ENCODE measurements around the gene DMRTA1.
"Not testable (repeated sequence)": the region's sequence is repeated elsewhere in the genome, so short reads cannot be mapped to it uniquely, and the experiment has no call there.

DNA sequence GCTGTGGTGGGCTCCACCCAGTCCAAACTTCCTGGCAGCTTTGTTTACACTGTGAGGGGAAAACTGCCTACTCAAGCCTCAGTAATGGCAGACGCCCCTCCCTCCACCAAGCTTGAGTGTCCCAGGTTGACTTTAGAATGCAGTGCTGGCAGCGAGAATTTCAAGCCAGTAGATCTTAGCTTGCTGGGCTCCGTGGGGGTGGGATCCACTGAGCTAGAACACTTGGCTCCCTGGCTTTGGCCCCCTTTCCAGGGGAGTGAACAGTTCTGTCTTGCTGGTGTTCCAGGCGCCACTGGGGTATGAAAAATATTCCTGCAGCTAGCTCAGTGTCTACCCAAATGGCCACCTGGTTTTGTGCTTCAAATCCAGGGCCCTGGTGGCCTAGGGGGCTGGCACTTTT lies 49.6 kb downstream of the DMRTA1 start:
- not testable (repeated sequence) for TF ChIP-seq CTCF, POLR2A (IDR thresholded peaks at IDR 0.05)
